SJSA1 (cell line): ENCODE measurements around the gene CAMK2B. TPM values are rescaled to one million over a fixed set of nuclear protein-coding genes. Genes with fewer than 3 reads are reported as not detected.

Experiments
- DNase-seq, 2 experiments: peaks; one replicate each; pipeline ENCODE4 v3.0.0-alpha.2; 2015 to 2020; ENCODE audit warnings: low spot score in 2 of 2, low read depth in 1 of 2
- H3K27ac ChIP-seq: fragments of 250-450 bp; sonication (Bioruptor Pico); 2 replicates; pipeline ENCODE4 v1.5.1; 2020; ENCODE audit warnings: mild to moderate bottlenecking, moderate library complexity
- H3K27me3 ChIP-seq: fragments of 250-450 bp; sonication (Bioruptor Pico); replicated peaks from 2 replicates; pipeline ENCODE4 v1.5.1; 2020; ENCODE audit warnings: mild to moderate bottlenecking, moderate library complexity
- H3K36me3 ChIP-seq: fragments of 250-450 bp; sonication (Bioruptor Pico); 2 replicates; pipeline ENCODE4 v1.5.1; 2020; ENCODE audit warnings: mild to moderate bottlenecking
- H3K4me1 ChIP-seq: fragments of 250-450 bp; sonication (Bioruptor Pico); replicated peaks from 2 replicates; pipeline ENCODE4 v1.6.1; 2021; ENCODE audit warnings: mild to moderate bottlenecking
- H3K4me3 ChIP-seq: fragments of 250-450 bp; sonication (Bioruptor Pico); 2 replicates; pipeline ENCODE4 v1.5.1; 2020; ENCODE audit warnings: mild to moderate bottlenecking
- H3K9me3 ChIP-seq: fragments of 250-450 bp; sonication (Bioruptor Pico); replicated peaks from 2 replicates; pipeline ENCODE4 v1.5.1; 2020; ENCODE audit warnings: mild to moderate bottlenecking
- total RNA-seq: library from RNA; depleted of rRNA; stranded (reverse); fragments of >200 nt; shearing (Covaris generic); gene quantifications from 2 replicates; pipeline ENCODE4 v1.2.3, GENCODE V29; 2014

Gene CAMK2B
- total RNA-seq, 1 experiment from 2014 or later: not detected

DNA sequence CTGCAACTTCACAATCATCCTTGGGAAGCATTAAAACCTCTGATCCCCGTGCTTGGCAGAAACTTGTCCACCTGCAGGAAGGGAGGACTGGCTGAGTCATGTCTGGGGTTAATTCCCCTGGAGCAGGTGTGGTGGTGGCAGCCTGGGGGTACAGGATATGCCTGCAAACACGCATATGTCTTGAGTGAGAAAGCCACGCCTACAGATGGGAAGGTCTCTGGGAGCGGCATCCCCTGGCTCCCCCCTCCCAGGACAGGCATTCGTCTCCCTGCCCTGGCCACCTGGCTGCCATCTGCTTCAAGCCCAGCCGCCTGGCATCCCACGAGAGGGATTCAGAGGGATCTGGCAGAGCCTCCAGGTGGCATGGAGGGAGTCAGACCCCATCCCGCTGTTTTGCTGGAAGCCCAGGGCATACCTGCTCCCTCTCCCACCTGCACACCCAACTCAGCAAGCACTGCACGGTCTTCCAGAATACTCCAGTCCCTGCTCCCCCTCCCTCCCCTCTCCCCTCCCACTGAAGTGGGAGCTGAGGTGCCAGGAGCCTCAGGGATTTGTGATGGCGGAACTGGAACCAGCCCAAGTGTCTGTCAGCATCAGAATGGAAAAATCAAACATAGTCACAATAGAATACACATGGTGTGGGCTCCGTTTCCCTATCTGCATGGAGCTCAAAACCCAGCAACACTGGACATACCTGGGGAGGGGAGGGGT lies 61.0 kb downstream of the CAMK2B start:
- H3K36me3 ChIP-seq: no peaks in the 10 kb centered on the region
- no peak for DNase-seq
- H3K4me3 ChIP-seq: no peak overlapping the region
- H3K27ac ChIP-seq: no peak overlapping the region
- peaks cover 24% of the 10 kb centered on the region for H3K27me3 ChIP-seq
- no peaks in the 10 kb centered on the region for H3K9me3 ChIP-seq
- H3K4me1 ChIP-seq: peaks cover 6% of the 10 kb centered on the region

DNA sequence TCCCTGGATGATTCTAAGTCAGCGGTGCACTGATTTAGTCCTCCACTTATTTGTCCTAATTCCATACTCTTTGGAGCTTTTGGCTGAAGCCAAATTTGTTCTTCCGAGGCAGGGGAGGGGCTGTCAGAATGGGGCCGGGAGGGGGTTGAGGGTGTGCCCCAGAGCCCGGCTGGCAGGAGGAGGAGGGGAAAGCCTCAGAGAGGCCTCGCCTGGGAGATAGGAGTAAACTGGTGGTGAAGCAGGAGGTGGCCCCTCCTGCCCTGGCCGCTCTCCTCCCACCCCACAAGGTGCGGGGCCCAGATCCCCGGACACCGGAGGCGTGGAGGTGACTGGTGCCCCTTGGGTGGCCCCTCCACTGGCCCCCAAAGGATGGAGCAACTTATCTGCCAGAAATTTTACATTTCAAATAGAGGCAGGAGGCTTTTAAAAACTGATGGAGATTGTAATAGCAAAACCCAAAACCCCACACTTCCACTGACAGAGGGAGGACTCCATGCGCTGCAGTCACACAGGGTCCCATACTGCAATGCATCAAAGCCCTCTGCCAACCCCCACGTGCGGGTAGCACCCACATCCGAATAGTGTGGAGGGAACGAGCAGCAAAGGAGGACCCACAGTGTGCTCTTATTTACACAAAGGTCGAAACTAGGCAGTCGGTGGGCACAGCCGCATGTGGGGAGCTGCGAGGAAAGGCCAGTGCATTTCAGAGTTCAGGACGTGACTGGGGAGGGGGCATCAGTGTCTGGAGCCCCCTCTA lies 61.9 kb downstream of the CAMK2B start:
- H3K27me3 ChIP-seq: peaks cover 24% of the 10 kb centered on the region
- H3K9me3 ChIP-seq: no peaks in the 10 kb centered on the region
- H3K36me3 ChIP-seq: no peaks in the 10 kb centered on the region
- H3K4me3 ChIP-seq: no peak overlapping the region
- no peak overlapping the region for H3K27ac ChIP-seq
- H3K4me1 ChIP-seq: peaks cover 15% of the 10 kb centered on the region
- no peak for DNase-seq

DNA sequence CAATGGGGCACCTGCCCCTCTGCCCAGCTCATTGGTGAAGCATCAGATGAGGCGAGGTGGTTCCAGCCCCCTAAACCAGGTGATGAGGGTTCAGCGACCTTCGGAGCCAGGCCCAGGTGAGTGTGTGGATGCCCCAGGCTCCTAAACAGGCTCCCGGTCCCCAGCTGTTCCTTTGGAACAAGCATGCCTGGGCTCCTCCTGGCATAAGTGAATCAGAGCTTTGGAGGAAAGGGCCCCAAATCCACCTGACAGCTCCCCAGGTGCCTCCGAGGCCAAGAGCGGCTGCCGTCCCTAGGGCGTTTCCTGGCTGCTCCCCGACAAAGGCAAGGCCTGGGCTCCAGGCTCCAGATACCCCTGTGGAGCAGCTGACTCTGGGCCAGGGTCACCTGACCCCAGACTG lies 63.4 kb downstream of the CAMK2B start:
- Histone ChIP-seq H3K27me3 (peaks cover 20% of the 10 kb centered on the region), H3K4me1 (peaks cover 29% of the 10 kb centered on the region), H3K36me3 (no peaks in the 10 kb centered on the region), H3K27ac (no peak overlapping the region), H3K4me3 (no peak overlapping the region), H3K9me3 (no peaks in the 10 kb centered on the region)
- no peak for DNase-seq

DNA sequence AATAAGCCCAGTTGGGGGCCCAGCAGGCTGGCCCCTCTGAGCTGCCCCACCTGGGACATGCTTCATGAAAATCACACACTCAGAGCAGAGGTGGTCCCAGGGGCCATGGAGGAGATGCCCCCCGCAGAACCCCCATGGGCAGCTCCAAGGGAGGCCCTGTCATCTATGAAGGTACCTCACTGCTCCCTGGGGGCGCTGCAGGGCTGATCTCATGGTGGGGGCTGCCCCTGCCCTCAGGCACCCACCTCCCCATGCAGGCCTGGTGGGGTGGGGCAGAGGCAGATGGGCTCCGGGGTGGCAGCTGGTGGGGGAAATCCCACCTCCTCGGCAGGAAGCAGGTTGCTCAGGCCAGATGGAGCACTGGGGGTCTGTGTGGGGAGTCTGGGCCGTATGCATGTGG lies 64.2 kb downstream of the CAMK2B start:
- H3K4me3 ChIP-seq: no peak overlapping the region
- H3K27ac ChIP-seq: no peak overlapping the region
- DNase-seq: no peak
- H3K9me3 ChIP-seq: no peaks in the 10 kb centered on the region
- peaks cover 29% of the 10 kb centered on the region for H3K4me1 ChIP-seq
- H3K36me3 ChIP-seq: no peaks in the 10 kb centered on the region
- H3K27me3 ChIP-seq: peaks cover 14% of the 10 kb centered on the region

DNA sequence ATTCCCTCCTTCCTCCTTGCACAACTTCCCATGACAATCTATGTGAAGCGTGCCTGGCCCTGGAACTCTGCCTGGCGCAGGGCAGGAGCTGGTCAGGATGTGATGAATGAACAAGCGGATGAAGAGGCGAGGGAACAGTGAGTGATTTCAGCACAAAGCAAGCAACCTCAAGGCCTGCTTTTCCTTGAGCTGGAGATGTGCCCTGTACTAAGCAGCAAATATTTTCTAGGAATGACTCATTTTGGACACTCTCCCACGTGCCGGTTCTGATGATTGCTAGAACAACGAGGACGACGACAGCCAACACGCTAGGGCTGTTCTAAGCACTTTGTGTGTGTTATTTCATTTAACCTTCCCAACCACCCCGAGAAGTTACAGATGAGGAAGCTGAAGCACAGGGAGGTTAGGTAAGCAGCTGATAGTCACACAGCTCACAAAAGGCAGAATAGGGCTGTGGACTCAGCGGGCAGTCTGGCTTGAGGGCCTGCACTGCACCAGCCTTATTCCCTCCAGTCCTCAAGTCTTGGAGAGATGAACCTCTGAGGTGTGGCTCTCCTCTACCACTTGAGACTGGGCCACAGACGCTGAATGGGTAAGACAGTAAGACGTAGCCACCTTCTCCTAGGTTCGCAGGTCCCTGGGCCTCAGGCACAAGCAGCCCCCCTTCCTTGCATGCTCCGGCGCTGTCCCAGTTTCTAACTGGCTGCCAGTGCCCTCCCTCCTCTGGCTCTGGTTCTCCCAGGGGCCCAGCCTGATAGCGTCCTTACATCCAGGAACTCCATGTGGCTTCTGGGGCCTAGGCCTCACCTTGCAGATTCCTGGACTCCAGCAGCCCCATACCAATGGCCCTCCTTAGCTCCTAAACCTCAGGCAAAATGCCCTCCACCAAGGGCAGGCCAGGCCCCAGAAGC lies 65.6 kb downstream of the CAMK2B start:
- H3K27me3 ChIP-seq: peaks cover 3% of the 10 kb centered on the region
- peak overlapping the region; percentile 10; the same call in 1 of the 2 replicates for H3K27ac ChIP-seq
- H3K4me1 ChIP-seq: peaks cover 29% of the 10 kb centered on the region
- H3K36me3 ChIP-seq: no peaks in the 10 kb centered on the region
- H3K4me3 ChIP-seq: no peak overlapping the region
- H3K9me3 ChIP-seq: no peaks in the 10 kb centered on the region
- peak in 1 of 2 experiments; percentile 19 for DNase-seq

DNA sequence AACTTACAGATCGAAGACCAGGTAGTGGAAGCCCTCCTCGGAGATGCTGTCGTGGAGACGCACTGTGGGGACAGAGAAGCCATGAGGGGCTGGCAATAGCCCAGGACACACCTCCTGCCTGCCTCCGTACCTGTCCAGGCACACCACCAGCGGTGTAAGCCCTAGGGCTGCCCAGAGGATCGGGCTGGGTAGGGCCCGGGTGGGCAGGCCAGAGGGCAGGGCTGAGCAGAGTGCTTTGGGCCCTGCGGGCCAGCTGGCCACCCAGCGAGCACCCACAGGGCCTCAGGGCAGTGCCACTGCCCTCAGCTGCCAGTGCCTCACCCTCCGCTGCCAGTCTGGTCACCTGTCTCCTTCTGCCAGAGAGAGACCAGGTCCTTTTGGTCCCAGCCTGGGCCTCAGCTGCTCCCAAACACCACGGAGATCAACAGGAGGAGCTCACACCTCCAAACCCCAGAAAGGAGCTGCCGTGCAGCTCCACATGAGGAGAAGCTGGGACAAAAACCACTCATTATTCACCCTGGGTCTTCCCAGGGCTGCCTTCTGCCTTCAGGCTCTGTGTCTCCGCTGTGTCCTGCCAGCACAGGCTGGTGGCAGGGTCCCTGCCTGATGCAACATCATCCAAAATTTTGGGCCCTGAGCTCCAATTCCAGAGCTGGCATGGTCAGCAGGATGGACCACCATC lies 66.4 kb downstream of the CAMK2B start:
- H3K4me1 ChIP-seq: peaks cover 29% of the 10 kb centered on the region
- DNase-seq: no peak

DNA sequence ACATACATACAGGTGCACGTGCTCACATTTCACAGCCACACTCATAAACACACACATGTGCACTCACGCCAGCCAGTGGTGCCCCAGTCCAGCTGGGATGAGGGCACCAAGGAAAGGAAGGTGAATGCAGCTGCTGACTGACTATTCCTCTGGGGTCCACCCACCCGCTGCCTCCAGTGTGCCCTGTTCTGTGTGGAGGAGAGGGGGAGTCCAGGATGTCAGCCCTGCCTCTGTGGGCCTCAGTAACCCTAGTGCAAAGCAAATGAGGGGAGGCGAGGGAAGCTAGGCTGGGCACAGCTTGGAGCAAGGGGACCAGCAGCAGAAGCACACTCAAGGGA lies 67.0 kb downstream of the CAMK2B start:
- Histone ChIP-seq H3K27ac (peak overlapping the region; percentile 10; the same call in 1 of the 2 replicates), H3K4me1 (peaks cover 29% of the 10 kb centered on the region), H3K4me3 (no peak overlapping the region)

More for the DNA sequence above, 66.4 kb downstream of the CAMK2B start:
- no peak overlapping the region for H3K4me3 ChIP-seq
- H3K27ac ChIP-seq: peak overlapping the region; percentile 10; the same call in 1 of the 2 replicates
- H3K36me3 ChIP-seq: no peaks in the 10 kb centered on the region
- H3K9me3 ChIP-seq: no peaks in the 10 kb centered on the region
- H3K27me3 ChIP-seq: no peaks in the 10 kb centered on the region

DNA sequence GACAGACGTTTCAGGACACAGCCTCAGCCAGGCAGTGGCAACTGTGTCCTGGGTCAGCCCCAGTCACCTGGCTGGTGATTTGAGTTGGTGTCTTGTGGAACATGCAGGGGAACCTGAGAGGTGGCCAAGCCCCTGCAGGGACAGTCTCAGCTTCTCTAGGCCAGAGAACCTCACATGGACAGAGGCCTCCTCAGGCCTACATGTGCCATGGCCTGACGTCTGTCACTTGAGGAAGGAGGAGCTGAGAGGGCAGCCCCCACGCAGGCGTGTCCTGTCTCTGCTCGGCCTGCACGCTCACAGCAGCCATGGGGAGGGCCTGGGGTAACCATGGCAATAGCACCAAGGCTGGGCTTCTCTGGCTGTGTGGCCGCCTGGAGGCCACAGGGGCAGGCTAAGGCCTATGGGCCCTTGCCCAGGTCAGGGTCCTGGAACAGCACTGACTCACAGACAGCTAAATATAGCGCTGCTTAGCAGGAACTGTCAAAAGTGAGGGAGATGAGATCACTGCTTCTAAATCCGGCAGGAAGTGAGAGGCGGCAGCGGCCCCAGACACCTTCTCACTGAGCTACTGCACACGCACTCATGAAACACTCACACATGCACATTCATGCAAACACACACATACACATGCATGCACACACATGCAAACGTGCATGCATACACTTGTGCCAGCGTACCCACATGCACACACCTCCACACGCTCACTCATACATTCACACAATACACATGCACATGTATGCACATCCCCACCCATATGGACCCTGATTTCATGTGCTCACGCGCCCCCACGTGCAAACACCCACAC lies 67.6 kb downstream of the CAMK2B start:
- Histone ChIP-seq H3K9me3 (no peaks in the 10 kb centered on the region), H3K4me1 (peaks cover 29% of the 10 kb centered on the region), H3K36me3 (no peaks in the 10 kb centered on the region), H3K27ac (peak overlapping the region; percentile 50), H3K27me3 (no peaks in the 10 kb centered on the region), H3K4me3 (no peak overlapping the region)
- peak; percentile 79 to 89 for DNase-seq

More for the DNA sequence above, 67.0 kb downstream of the CAMK2B start:
- DNase-seq: no peak
- no peaks in the 10 kb centered on the region for H3K9me3 ChIP-seq
- no peaks in the 10 kb centered on the region for H3K36me3 ChIP-seq
- H3K27me3 ChIP-seq: no peaks in the 10 kb centered on the region

DNA sequence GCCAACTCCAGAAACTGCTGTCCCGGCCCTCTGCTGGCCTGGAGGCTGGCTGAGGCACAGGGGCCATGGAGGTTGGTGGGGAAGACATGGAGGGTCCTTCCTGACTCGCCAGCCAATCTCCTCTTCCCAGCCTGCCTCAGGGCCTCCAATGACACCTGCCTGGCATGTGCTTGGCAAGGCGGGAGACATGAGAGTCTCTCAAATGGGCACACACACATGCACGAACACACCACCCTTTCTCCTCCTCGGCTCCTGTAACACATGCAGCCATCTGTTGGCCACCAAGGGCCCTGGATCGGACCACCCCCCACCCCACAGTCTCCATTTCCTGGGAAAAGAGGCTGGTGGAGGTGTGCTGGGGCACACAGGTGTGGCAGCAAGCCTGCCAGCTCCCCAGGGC lies 68.2 kb downstream of the CAMK2B start:
- no peak for DNase-seq
- H3K36me3 ChIP-seq: no peaks in the 10 kb centered on the region
- H3K4me1 ChIP-seq: peaks cover 29% of the 10 kb centered on the region
- H3K4me3 ChIP-seq: no peak overlapping the region
- H3K9me3 ChIP-seq: no peaks in the 10 kb centered on the region
- H3K27ac ChIP-seq: peak overlapping the region; percentile 50
- no peaks in the 10 kb centered on the region for H3K27me3 ChIP-seq

DNA sequence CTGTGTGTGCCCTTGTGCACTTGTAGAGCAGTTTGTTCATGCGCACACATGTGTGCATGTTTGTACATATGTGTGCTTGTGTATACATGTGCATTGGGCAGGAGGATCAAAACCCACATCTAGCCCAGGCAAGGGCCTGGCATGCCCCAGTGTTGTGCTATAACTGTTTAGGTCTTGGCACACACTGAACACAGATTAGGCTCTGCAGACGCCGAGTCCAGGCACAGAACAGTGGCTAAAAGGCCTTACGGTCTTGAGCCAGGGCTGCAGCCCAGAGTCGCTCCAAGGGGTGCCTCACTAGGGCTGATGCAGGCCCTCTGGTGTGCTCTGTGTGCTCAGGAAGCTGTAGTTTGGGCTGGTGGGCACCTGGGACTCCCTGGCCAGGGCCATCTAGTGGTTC lies 68.9 kb downstream of the CAMK2B start:
- no peak for DNase-seq
- no peaks in the 10 kb centered on the region for H3K9me3 ChIP-seq
- H3K4me3 ChIP-seq: no peak overlapping the region

DNA sequence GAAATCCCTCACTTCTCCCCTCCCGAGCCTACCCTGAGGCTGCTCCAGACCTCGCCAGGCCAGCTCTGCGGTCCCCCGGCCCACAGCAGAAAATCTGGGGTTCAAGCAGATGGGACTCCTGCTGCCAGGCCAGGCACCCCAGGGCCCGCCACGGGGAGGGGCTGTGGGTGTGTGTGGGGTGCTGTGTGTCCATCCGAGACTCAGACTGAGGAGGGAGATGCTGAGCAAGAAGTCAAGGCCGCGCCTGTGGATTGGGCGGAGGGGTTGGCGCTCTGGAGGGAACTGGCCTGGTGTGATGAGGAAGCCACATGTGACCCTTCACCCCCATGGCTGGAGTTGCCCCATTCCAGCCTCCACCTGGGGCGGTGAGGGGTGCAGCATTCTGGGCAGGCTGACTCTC lies 73.5 kb downstream of the CAMK2B start:
- H3K27ac ChIP-seq: no peak overlapping the region
- H3K4me3 ChIP-seq: no peak overlapping the region
- DNase-seq: no peak
- no peaks in the 10 kb centered on the region for H3K27me3 ChIP-seq
- H3K36me3 ChIP-seq: no peaks in the 10 kb centered on the region
- no peaks in the 10 kb centered on the region for H3K4me1 ChIP-seq
- no peaks in the 10 kb centered on the region for H3K9me3 ChIP-seq

More for the DNA sequence above, 68.9 kb downstream of the CAMK2B start:
- Histone ChIP-seq H3K27me3 (no peaks in the 10 kb centered on the region), H3K4me1 (peaks cover 29% of the 10 kb centered on the region), H3K27ac (no peak overlapping the region), H3K36me3 (no peaks in the 10 kb centered on the region)

DNA sequence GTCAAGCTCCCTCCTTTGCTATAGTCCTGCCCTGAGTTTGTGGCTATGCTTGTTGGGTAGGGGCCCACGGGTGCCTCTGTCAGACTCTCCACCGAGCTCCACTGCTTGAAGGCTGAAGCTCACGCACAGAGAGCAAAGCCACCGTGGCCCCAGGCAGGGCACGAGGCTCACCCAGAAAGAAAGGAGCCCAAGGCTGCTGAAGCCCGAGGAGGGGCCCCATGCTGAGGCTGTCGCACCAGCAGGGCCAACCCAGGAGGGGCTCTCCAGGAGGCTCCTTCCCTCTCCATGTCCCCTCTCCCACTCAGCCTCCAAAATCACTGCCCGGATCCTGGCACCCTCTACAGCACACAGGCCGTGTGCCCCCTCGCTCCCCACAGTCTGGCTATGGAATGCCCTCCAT lies 74.1 kb downstream of the CAMK2B start:
- Histone ChIP-seq H3K36me3 (no peaks in the 10 kb centered on the region), H3K4me1 (no peaks in the 10 kb centered on the region), H3K9me3 (no peaks in the 10 kb centered on the region), H3K4me3 (no peak overlapping the region), H3K27me3 (no peaks in the 10 kb centered on the region), H3K27ac (no peak overlapping the region)
- no peak for DNase-seq
